Stomach (tissue), 9 donors: ENCODE measurements around the gene TRMU. TPM values are rescaled to one million over a fixed set of nuclear protein-coding genes. Genes with fewer than 3 reads are reported as not detected.

Experiments
- DNase-seq, 2 donors: peaks; one replicate each; pipeline versions ENCODE4 v3.0.0 to v3.0.0-alpha.2; 2013 to 2019
- H3K27ac ChIP-seq, 5 donors: fragments of 200-600 bp in 4 of 5; sonication (generic) in 4 of 5; one replicate each; pipeline ENCODE4 v1.5.1; 2013 to 2019; ENCODE audit warnings: mild to moderate bottlenecking in 1 of 5, moderate library complexity in 1 of 5
- H3K27me3 ChIP-seq, 3 donors: fragments of 200-600 bp; sonication (generic); one replicate each; pipeline ENCODE4 v1.5.1; 2017 to 2019; ENCODE audit warnings: mixed run types in 1 of 3
- H3K36me3 ChIP-seq, 4 donors: fragments of 200-600 bp; sonication (generic); 1 replicate in 3 of 4; 2 replicates in 1 of 4; pipeline ENCODE4 v1.5.1; 2016 to 2019
- H3K4me1 ChIP-seq, 4 donors: fragments of 200-600 bp; sonication (generic); one replicate each; pipeline ENCODE4 v1.5.1; 2016 to 2019
- H3K4me3 ChIP-seq, 4 donors: fragments of 200-600 bp; sonication (generic) in 3 of 4; one replicate each; pipeline ENCODE4 v1.5.1; 2016 to 2019; ENCODE audit warnings: mild to moderate bottlenecking in 1 of 4
- H3K9me3 ChIP-seq, 4 donors: fragments of 200-600 bp; sonication (generic); one replicate each; pipeline ENCODE4 v1.5.1; 2016 to 2019
- CTCF ChIP-seq, 7 experiments: fragments of 450-650 bp in 4 of 7; fragments of 200-600 bp in 3 of 7; sonication (generic) in 3 of 7; IDR thresholded peaks; one replicate each; pipeline ENCODE4 v1.5.1; 2016 to 2019; ENCODE audit warnings: antibody characterized with exemption in 7 of 7, control low read depth in 2 of 7, mild to moderate bottlenecking in 1 of 7
- EP300 ChIP-seq: sonication (generic); formaldehyde crosslinking; IDR thresholded peaks from one replicate; pipeline ENCODE4 v1.6.1; 2017; ENCODE audit warnings: antibody characterized with exemption
- POLR2A ChIP-seq, 4 donors: fragments of 450-650 bp; IDR thresholded peaks; one replicate each; pipeline ENCODE4 v1.6.1; 2016; ENCODE audit warnings: antibody characterized with exemption in 4 of 4, control low read depth in 2 of 4, mild to moderate bottlenecking in 1 of 4, moderate library complexity in 1 of 4
- POLR2AphosphoS5 ChIP-seq, 3 donors: sonication (generic); formaldehyde crosslinking; IDR thresholded peaks; one replicate each; pipeline ENCODE4 v1.6.1; 2016; ENCODE audit warnings: antibody characterized with exemption in 3 of 3
- WGBS, 5 donors: extraction: QIAGEN DNeasy Blood & Tissue Kit in 3 of 5; methylation state at CpG; one replicate each; pipeline versions ENCODE4 v1.1.5 to v1.1.7; 2013 to 2018; 5-methylcytosine and 5-hydroxymethylcytosine counted together
- intact Hi-C: fragments of 100-400 bp; cut with DNase I; formaldehyde crosslinking; loops from one replicate; pipeline ENCODE4 v1.15.1; 2023; ENCODE audit warnings: low total_unique reads
- polyA plus RNA-seq, 3 donors: library from polyadenylated mRNA; stranded (reverse); fragments of 200-250 nt; gene quantifications; one replicate each; pipeline ENCODE4 v1.2.3, GENCODE V29; 2013
- total RNA-seq, 5 donors: library from RNA; depleted of rRNA; stranded (reverse); fragments of >200 nt; gene quantifications; one replicate each; pipeline versions ENCODE4 v1.1.0 to v1.2.3, GENCODE V29; 2014 to 2016
- donor health status: healthy with polysubstance abuse.
- donor health status: Bipolar disorder and iron deficiency.
- donor health status: healthy.

The TRMU gene
- total and polyA plus RNA-seq, 8 donors = 23.8 to 114 (median 57.4) TPM

GRCh38 chr22:46349238-46349637, 13.7 kb downstream of the TRMU start:
- TF ChIP-seq CTCF (IDR thresholded peaks at IDR 0.05) (no peak), POLR2AphosphoS5 (IDR thresholded peaks at IDR 0.05) (no peak)
- no peak for DNase-seq
- H3K27ac ChIP-seq = no peak overlapping the region
- H3K4me3 ChIP-seq = no peak overlapping the region
- H3K4me1 ChIP-seq = peaks cover 0 to 14% (median 9%) of the 10 kb centered on the region in 4 donors
- H3K27me3 ChIP-seq = no peaks in the 10 kb centered on the region
- intact Hi-C loops = no loop called here
- peaks cover 93 to 100% (median 100%) of the 10 kb centered on the region in 4 donors for H3K36me3 ChIP-seq
- no peaks in the 10 kb centered on the region for H3K9me3 ChIP-seq
- WGBS, 5 donors = 81 to 90% (median 86%) methylated on average over 18 of the region's 18 CpGs

- Histone ChIP-seq H3K4me1 (peaks cover 0 to 14% (median 9%) of the 10 kb centered on the region in 4 donors), H3K4me3 (no peak overlapping the region), H3K9me3 (no peaks in the 10 kb centered on the region), H3K27me3 (no peaks in the 10 kb centered on the region), H3K36me3 (peaks cover 93 to 100% (median 100%) of the 10 kb centered on the region in 4 donors), H3K27ac (no peak overlapping the region)
- 57 to 81% (median 76%) methylated on average over 6 of the region's 6 CpGs for WGBS, 5 donors
- TF ChIP-seq POLR2AphosphoS5 (IDR thresholded peaks at IDR 0.05) = no peak
- no peak for TF ChIP-seq CTCF (IDR thresholded peaks at IDR 0.05)
- TF ChIP-seq EP300 = no peak
- TF ChIP-seq POLR2A (IDR thresholded peaks at IDR 0.05) = no peak
- intact Hi-C loops = no loop called here
- no peak for DNase-seq
Measured at GRCh38 chr22:46349681-46350080, 14.2 kb downstream of the TRMU start.

- Histone ChIP-seq H3K27ac (no peak overlapping the region), H3K9me3 (no peaks in the 10 kb centered on the region), H3K4me3 (no peak overlapping the region), H3K4me1 (peaks cover under 1 to 14% (median 9%) of the 10 kb centered on the region in 4 donors), H3K27me3 (no peaks in the 10 kb centered on the region), H3K36me3 (peaks cover 88 to 100% (median 100%) of the 10 kb centered on the region in 4 donors)
- TF ChIP-seq CTCF (IDR thresholded peaks at IDR 0.05) (no peak), EP300 (no peak), POLR2AphosphoS5 (IDR thresholded peaks at IDR 0.05) (no peak), POLR2A (IDR thresholded peaks at IDR 0.05) (no peak)
- 78 to 93% (median 87%) methylated on average over 7 of the region's 7 CpGs for WGBS, 5 donors
- no peak for DNase-seq
- intact Hi-C loops = no loop called here
Measured at GRCh38 chr22:46350121-46350520, 14.6 kb downstream of the TRMU start.

- TF ChIP-seq POLR2AphosphoS5 (IDR thresholded peaks at IDR 0.05) (no peak), CTCF (IDR thresholded peaks at IDR 0.05) (no peak), EP300 (no peak), POLR2A (IDR thresholded peaks at IDR 0.05) (no peak)
- H3K4me1 ChIP-seq = peaks cover 4 to 14% (median 11%) of the 10 kb centered on the region in 4 donors
- H3K27me3 ChIP-seq = no peaks in the 10 kb centered on the region
- intact Hi-C loops = no loop called here
- 93 to 97% (median 95%) methylated on average over 20 of the region's 20 CpGs for WGBS, 5 donors
- no peak for DNase-seq
- peaks cover 84 to 100% (median 100%) of the 10 kb centered on the region in 4 donors for H3K36me3 ChIP-seq
- no peak overlapping the region for H3K27ac ChIP-seq
- H3K4me3 ChIP-seq = no peak overlapping the region
- H3K9me3 ChIP-seq = no peaks in the 10 kb centered on the region
Measured at GRCh38 chr22:46350646-46351045, 15.1 kb downstream of the TRMU start.
